Hepatocyte (in vitro differentiated cells): ENCODE data around the gene KCNMA1. TPM values are rescaled to one million over a fixed set of nuclear protein-coding genes. Genes with fewer than 3 reads are reported as not detected.

ENCODE experiments used
- DNase-seq: peaks from one replicate; pipeline ENCODE4 v3.0.0-alpha.2; 2016; ENCODE audit warnings: low spot score
- H2AFZ ChIP-seq: fragments of 200-600 bp; sonication (generic); 2 replicates; pipeline ENCODE4 v1.6.0; 2016; ENCODE audit warnings: antibody characterized with exemption, mild to moderate bottlenecking
- H3K27ac ChIP-seq: fragments of 200-600 bp; sonication (generic); 2 replicates; pipeline ENCODE4 v1.5.1; 2016; ENCODE audit warnings: mild to moderate bottlenecking
- H3K27me3 ChIP-seq: fragments of 200-600 bp; sonication (generic); 2 replicates; pipeline ENCODE4 v1.6.1; 2016
- H3K36me3 ChIP-seq: fragments of 200-600 bp; sonication (generic); replicated peaks from 2 replicates; pipeline ENCODE4 v1.5.1; 2016; ENCODE audit warnings: low read depth; ENCODE audit not compliant: insufficient read depth
- H3K4me1 ChIP-seq: fragments of 200-600 bp; sonication (generic); 2 replicates; pipeline ENCODE4 v1.5.1; 2016; ENCODE audit warnings: mild to moderate bottlenecking, moderate library complexity; ENCODE audit not compliant: insufficient read depth
- H3K4me2 ChIP-seq: fragments of 200-600 bp; sonication (generic); 2 replicates; pipeline ENCODE4 v1.6.0; 2016
- H3K4me3 ChIP-seq: fragments of 200-600 bp; sonication (generic); 2 replicates; pipeline ENCODE4 v1.5.1; 2016; ENCODE audit warnings: mild to moderate bottlenecking
- H3K79me2 ChIP-seq: fragments of 200-600 bp; sonication (generic); 2 replicates; pipeline ENCODE4 v1.6.0; 2017; ENCODE audit warnings: mild to moderate bottlenecking
- H3K9me2 ChIP-seq: fragments of 200-600 bp; sonication (generic); replicated peaks from 2 replicates; pipeline ENCODE4 v1.6.0; 2017; ENCODE audit warnings: mild to moderate bottlenecking; ENCODE audit not compliant: insufficient read depth
- H3K9me3 ChIP-seq: fragments of 200-600 bp; sonication (generic); 2 replicates; pipeline ENCODE4 v1.5.1; 2016; ENCODE audit warnings: low read depth, mild to moderate bottlenecking
- H4K20me1 ChIP-seq: fragments of 200-600 bp; sonication (generic); 2 replicates; pipeline ENCODE4 v1.6.0; 2016; ENCODE audit warnings: mild to moderate bottlenecking; ENCODE audit not compliant: insufficient read depth, poor library complexity, severe bottlenecking
- CTCF ChIP-seq: fragments of 200-600 bp; sonication (generic); IDR thresholded peaks from 2 replicates; pipeline ENCODE4 v1.5.1; 2016; ENCODE audit warnings: antibody characterized with exemption, mild to moderate bottlenecking; ENCODE audit not compliant: poor library complexity
- EZH2 ChIP-seq: fragments of 200-600 bp; sonication (generic); IDR thresholded peaks from 2 replicates; pipeline ENCODE4 v1.6.1; 2016; ENCODE audit warnings: antibody characterized with exemption, mild to moderate bottlenecking, borderline replicate concordance
- EZH2phosphoT487 ChIP-seq: fragments of 200-600 bp; sonication (generic); IDR thresholded peaks from one replicate; pipeline ENCODE4 v1.6.1; 2018; ENCODE audit warnings: antibody characterized with exemption, mild to moderate bottlenecking, low read depth, moderate library complexity; ENCODE audit not compliant: unreplicated experiment, severe bottlenecking
- WGBS: methylation state at CpG from one replicate; pipeline ENCODE4 v1.1.6; 2016; ENCODE audit warnings: low lambda C conversion rate; ENCODE audit errors: missing lambda C conversion rate; 5-methylcytosine and 5-hydroxymethylcytosine counted together
- polyA plus RNA-seq: library from polyadenylated mRNA; unstranded; fragments of >200 nt; fragmentation: Nextera tagmentation; extraction: Ambion mirVana; gene quantifications from 2 replicates; pipeline ENCODE4 v1.2.1, GENCODE V29; 2016
- total RNA-seq: library from RNA; depleted of rRNA; stranded (reverse); fragments of >200 nt; gene quantifications from 2 replicates; pipeline ENCODE4 v1.2.3, GENCODE V29; 2014

Gene KCNMA1
- total and polyA plus RNA-seq, 2 experiments from 2014 or later, result 42.6 to 73.3 TPM

GRCh38 chr10:77446700-77447099 is 190.9 kb downstream of the KCNMA1 start:
- Histone ChIP-seq H3K4me3 (no peak overlapping the region), H3K4me2 (no peak overlapping the region), H3K4me1 (peaks cover 4% of the 10 kb centered on the region), H3K27me3 (no peaks in the 10 kb centered on the region), H3K9me2 (no peaks in the 10 kb centered on the region), H2AFZ (no peak overlapping the region), H3K27ac (no peak overlapping the region), H3K79me2 (no peaks in the 10 kb centered on the region), H3K36me3 (no peaks in the 10 kb centered on the region), H4K20me1 (no peaks in the 10 kb centered on the region), H3K9me3 (no peaks in the 10 kb centered on the region)
- WGBS, result 95% methylated on average over 4 of the region's 4 CpGs
- DNase-seq, result no peak
- TF ChIP-seq EZH2phosphoT487 (no peak), CTCF (no peak), EZH2 (no peak)

- no peaks in the 10 kb centered on the region for H3K27me3 ChIP-seq
- H3K79me2 ChIP-seq, result no peaks in the 10 kb centered on the region
- H3K27ac ChIP-seq, result no peak overlapping the region
- H2AFZ ChIP-seq, result no peak overlapping the region
- H3K4me3 ChIP-seq, result no peak overlapping the region
- WGBS, result 53% methylated on average over 7 of the region's 7 CpGs
- no peaks in the 10 kb centered on the region for H3K36me3 ChIP-seq
- no peak for DNase-seq
- no peaks in the 10 kb centered on the region for H3K4me1 ChIP-seq
- TF ChIP-seq EZH2phosphoT487, result no peak
- no peak for TF ChIP-seq EZH2
- no peak for TF ChIP-seq CTCF
- no peak overlapping the region for H3K4me2 ChIP-seq
- H3K9me2 ChIP-seq, result no peaks in the 10 kb centered on the region
- no peaks in the 10 kb centered on the region for H3K9me3 ChIP-seq
- H4K20me1 ChIP-seq, result no peaks in the 10 kb centered on the region
These were observed 192.1 kb downstream of the KCNMA1 start for GRCh38 chr10:77445547-77445946.

GRCh38 chr10:77444041-77444440 is 193.6 kb downstream of the KCNMA1 start:
- DNase-seq, result no peak
- Histone ChIP-seq H2AFZ (no peak overlapping the region), H3K79me2 (no peaks in the 10 kb centered on the region), H3K4me3 (no peak overlapping the region), H3K27ac (no peak overlapping the region), H3K36me3 (no peaks in the 10 kb centered on the region), H3K4me2 (no peak overlapping the region), H4K20me1 (no peaks in the 10 kb centered on the region), H3K9me3 (no peaks in the 10 kb centered on the region), H3K9me2 (no peaks in the 10 kb centered on the region), H3K4me1 (no peaks in the 10 kb centered on the region), H3K27me3 (no peaks in the 10 kb centered on the region)
- WGBS, result 81% methylated on average over 2 of the region's 2 CpGs
- TF ChIP-seq CTCF (no peak), EZH2phosphoT487 (no peak), EZH2 (no peak)

GRCh38 chr10:77442699-77443189 is 194.9 kb downstream of the KCNMA1 start:
- no peak overlapping the region for H2AFZ ChIP-seq
- H3K4me3 ChIP-seq, result no peak overlapping the region
- no peaks in the 10 kb centered on the region for H3K36me3 ChIP-seq
- H3K9me2 ChIP-seq, result no peaks in the 10 kb centered on the region
- no peak for DNase-seq
- no peaks in the 10 kb centered on the region for H3K79me2 ChIP-seq
- no peaks in the 10 kb centered on the region for H3K27me3 ChIP-seq
- TF ChIP-seq EZH2phosphoT487, result no peak
- no peak for TF ChIP-seq EZH2
- TF ChIP-seq CTCF, result no peak
- 65% methylated on average over 6 of the region's 6 CpGs for WGBS
- H3K4me1 ChIP-seq, result no peaks in the 10 kb centered on the region
- H4K20me1 ChIP-seq, result no peaks in the 10 kb centered on the region
- H3K27ac ChIP-seq, result no peak overlapping the region
- H3K4me2 ChIP-seq, result no peak overlapping the region
- H3K9me3 ChIP-seq, result no peaks in the 10 kb centered on the region
